HG03460 (cell line): ENCODE results near the gene XPR1.

Source experiments
- ATAC-seq: cut with Tn5 transposase; IDR thresholded peaks from one replicate; pipeline ENCODE4 v1.9.1; 2021; ENCODE audit not compliant: unreplicated experiment

The XPR1 gene

DNA sequence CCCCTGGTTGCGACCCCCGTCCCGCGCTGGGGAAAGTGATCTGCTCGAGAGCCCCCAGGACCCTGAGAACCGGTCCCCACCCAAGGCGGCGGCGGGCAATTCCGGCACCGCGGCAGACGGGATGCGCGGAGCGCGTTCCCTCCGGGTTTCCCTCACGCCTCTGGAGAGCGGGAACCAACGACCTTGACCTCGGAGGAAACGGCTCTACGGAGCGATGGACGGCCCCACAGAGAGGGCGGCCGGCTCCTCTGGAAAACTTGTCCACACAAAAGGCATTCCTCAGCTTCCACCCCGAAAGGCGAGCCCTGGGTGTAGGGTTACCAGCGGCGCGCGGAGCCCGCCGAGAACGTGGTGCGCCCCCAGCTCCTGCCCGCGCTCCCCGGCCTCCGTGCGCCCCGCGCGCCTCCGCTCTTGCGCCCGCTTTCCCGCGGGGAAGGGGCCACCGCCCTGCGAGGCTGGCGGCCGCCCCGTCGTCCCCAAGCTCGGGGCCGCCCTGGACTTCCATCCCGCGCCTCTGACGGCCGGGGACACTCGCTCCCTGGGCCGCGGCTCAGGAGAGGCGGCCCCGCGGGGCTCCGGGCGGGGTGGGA, 280.5 kb downstream of the XPR1 start:
- no peak for ATAC-seq

DNA sequence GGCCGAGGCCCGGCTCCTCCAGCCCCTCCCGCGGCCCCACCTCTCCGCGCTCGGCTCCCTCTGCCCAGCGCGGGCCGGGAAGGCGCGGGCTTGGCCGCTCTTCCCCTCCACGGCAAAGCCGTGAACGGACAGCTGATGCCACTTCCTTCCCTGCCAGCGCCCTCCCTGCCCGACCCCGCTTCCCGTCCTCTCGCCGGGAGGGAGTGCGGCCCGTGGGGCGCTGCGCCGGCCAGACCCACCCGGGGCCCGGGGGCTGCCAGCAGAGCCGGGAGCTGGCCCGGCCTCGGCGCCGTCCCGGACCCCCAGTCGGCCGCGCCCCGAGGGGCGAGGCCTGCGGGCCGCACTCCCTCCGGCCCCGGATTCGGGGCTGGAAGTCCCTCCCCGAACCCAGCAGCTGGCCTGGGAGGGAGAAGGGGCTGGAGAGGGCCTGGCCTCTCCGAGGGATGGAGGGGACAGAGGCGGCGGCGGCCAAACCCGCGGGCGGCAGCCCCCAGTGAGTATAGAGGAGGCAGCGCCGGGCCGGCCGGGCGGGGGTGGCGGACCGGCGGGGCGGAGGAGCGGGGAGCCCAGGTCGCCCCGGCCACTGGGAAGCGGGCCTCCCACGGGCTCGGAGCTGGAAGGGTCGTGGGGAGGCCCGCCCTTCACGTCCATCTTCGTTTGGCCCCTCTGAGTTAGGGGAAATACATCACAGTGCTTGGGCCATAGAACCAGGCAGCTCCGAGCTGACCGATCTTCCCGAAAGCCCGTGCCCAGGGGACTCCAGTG, 281.2 kb downstream of the XPR1 start, which contains the start of gene KIAA1614:
TSS of gene KIAA1614 (plus strand) at position 97 of the 765 bp plus-strand sequence. CDS start at position 444, 347 bp downstream.
- no peak for ATAC-seq

DNA sequence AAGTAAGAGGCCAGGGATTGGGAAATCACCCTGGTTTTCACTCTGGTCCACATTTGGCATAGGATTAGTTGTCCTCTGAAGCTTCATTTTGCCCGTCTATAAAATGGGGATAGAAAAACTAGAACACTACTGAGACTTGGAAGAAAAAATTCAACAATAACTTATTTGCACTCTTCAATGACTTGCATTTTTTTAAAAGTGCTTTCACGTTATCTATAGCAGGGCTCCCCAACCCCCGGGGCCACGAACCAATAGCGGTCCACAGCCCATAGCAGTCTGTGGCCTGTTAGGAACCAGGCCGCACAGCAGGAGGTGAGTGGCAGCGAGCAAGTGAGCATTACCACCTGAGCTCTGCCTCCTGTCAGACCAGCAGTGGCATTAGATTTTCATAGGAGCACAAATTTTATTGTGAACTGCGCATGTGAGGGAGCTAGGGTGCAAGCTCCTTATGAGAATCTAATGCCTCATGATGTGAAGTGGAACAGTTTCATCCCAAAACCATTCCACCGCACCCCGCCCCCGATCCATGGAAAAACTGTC, 283.7 kb downstream of the XPR1 start:
- no peak for ATAC-seq

DNA sequence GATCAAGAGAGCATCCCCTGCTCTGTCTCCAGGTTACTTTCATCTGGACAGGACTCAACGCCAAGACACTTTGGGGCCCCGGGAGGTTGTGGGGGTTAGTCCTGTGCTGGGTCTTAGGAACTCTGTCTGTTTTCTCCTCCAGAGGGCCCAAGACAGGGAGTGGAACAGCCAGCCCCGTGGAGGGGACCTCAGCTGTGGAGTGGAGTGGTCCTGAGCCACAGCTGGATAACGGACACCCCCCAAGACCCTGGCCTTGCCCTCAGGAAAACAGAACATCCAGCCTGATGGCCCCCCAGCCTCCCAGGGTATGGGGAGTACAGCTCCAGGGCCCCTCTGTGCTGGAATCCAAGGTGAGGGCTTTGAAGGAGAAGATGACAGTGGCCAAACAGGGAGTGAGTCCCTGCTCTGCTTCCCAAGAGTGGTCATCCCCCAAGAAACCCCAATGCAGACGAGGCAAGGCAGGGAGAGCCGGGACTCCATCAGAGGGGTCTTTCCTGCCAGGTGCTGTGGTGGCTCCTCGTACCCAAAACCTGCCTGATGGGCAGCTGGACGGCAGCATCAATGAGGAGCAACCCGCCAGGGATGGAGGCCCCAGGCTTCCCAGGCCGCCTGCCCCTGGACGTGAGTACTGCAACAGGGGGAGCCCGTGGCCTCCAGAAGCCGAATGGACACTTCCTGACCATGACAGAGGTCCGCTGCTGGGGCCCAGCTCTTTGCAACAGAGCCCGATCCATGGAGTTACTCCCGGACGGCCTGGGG, 284.4 kb downstream of the XPR1 start:
- no peak for ATAC-seq

DNA sequence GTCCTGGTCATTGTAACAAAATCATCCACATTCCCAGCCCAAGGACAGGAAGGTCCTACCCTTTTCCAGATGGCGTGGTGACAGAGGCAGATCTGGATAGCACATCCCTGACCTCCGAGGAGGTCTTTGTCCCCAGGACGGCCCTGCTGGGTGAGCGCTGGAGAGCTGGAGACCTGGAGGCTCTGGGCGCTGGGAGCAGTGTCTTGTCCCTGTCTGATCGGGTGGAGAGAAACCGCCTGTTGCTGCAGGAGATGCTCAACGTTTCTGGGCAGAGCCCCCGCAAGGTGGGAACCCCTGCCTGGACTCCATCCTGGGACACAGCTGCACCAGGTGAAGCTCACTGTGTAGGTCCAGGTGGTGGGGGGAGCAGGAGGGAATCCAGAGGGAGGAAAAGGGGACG, 284.9 kb downstream of the XPR1 start:
- no peak for ATAC-seq

DNA sequence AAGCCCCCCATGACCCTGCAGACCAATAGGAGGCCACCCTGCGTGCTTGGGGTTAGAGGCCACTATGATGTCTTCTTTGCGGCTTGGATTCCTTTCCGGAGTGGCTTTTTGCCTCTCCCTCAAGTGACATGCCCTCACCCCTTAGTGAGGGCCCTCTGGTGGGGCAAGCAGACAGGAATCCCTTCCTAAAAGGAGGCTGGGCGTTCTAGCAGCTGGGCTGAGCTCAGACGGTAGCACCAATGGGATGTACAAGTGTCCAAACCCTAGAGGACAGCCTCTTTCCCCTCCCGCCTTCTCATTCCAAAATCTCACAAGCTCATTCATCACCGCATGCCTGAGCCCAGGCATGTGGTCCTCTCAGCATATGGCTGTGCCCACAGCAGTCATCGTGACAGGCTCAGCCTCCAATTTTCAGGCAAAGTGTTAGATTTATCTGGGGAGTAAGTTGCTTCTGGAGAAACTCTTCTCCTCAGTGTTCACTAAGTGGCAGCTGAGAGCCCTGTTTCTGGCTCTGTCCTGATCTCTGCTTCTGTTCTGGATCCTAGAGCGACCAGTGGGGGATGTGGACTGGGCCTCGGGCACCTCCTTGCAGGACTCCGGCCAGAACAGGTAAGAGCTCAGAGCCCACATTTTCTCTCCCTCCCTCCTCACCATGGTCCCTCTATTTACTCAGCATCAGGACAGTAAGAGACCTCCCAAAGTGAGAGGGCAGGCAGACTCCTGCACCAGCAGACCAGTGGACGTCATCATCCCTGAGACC, 285.7 kb downstream of the XPR1 start:
- no peak for ATAC-seq

DNA sequence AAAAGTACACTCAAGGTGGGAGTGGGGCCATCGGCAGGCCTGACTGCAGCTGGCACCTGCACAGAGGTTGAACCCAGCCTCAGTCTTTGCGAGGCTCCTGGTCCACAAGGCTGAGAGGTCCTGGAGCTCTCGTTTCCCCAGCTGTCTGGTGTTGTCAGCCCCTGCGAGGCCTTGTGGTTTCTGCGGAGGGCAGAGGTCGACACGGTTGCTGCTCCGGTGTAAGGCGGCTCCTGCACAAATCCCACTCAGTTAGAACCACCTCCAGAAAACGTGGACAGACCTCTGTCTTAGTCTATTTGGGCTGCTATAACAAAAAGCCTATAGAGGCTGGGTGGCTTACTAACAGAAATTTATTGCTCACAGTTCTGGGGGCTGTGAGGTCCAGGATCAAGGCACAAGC, 286.7 kb downstream of the XPR1 start:
- ATAC-seq = no peak

DNA sequence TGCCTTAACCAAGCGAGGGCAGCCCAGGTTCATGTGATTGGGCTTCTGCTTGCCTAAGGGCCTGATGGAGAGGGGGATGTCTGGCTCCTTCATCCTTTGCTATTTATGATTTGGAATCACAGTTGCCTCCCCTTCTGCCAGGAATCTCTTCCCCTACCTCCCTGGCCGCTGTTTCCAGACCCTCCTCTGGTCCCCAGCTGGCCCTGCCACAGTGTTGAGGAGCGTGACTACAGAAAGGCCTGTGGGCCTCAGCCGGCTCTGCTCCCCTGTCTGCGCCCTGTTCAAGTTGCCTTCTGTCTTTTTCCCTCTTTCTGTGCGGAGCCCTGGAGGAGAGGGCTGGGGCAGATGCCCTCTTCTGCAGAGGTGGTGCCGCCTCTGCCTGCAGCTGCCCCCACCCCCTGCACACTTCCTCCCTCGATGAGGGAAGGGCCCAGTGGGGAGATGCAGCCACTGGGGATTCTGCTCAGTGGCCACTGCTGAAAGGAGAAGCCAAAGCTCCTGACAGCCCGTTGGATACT, 287.4 kb downstream of the XPR1 start:
- no peak for ATAC-seq

DNA sequence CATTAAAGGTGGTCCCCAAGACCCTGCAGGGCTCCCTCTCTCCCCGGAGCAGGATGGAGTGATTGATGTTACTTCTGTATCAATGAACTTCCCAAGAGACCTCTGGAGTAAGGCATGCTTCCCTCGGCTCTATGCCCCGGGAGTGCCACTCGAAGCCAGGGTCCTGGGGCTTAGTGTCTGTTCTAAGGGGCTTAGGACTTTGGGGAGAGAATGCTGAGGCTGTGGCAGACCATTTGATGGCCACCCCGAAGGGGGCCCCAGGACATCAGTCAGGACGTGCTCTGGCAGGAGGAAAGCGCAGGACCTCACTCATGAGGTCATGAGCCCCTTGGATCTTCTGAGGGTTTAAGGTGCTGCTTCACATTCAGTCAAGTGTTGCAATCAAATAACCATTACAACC, 288.4 kb downstream of the XPR1 start:
- no peak for ATAC-seq

DNA sequence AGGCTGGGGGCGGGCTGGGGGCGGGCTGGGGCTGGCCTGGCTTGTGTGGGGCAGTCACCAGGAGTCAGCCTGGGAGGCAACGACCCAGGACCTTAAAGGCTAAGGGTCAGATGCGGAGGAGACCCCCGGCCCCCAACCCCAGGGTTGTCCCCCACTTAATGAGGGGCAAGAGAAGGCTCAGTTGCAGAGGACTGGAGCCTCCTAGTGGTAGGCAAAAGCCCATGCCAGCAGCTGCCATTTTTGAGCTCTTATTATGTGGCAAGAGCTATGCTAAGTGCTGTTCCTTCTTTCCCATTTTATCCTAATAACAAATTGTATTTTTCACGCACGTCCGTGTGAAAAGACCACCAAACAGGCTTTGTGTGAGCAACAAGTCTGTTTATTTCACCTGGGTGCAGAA, 288.9 kb downstream of the XPR1 start:
- no peak for ATAC-seq

DNA sequence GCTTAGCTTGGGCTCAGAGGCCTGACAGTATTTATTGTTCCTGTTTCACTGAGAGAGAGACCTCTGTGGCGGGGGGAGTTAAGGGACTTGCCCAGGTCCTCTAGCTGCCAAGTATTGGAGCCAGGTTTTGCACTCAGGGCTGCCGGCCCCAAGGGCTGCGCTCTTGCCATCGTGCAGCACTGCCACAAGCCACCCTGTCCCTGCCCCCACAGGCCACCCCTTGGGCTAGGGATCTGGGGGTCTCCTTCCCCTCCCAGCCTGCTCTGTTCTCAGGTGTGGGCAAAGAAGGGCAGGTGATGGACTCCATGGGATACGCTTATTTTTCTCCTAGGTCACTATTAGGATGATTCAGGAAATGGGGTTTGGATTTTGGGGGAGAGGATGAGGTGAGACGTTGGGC, 289.6 kb downstream of the XPR1 start:
- ATAC-seq = no peak

DNA sequence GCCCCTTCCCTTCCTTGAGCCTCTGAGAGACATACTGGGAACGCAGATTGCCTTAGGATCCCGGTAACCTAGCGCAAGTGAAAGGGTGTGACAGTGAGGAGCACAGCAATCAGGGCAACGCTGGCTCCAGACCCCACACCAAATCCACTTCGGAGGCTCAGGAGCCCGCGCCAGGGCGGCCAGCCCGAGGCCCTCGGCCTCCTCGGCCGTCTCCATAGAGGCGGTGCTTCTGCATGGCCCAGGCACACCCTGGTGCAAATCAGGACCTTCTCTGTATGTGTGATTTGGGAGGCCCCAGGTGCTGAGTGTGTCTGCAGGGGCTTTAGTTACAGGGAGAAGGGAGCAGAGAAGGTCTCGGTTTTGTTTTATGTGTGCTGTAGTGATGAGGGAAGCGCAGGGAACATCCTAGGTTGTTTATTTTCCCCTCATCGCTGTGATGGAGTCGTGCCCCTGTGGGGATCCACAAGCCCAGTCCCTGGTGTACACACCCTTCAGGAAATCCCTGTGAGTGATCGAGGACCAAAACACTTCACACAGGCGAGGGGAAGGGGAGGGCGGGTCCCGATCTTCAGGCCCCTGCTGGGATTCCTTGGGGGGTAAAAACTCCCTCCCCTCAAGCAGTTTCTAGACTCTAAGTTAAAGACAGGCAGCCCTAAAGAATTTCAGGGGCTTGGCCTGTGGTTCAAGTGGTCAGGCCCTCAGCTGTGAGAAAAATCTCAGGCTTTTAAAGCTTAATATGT, 290.2 kb downstream of the XPR1 start:
- ATAC-seq = no peak

DNA sequence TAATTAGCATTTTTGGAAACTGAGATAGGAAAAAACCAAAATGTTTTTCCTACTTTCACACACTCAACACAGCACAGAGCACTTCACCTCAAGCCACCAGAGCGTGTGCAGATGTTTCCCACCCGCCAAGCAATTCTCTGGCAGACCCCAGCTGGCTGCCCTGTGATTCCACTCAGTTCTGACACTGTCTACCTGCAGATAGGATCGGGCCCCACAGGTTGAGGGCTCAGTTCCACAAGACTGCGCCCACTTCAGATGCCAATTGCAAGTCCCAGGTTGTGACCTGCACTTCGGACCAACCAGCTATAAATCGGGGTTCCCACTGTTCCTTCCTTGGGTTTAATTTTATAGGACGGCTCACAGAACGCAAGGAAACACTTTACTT, 290.8 kb downstream of the XPR1 start:
- no peak for ATAC-seq

DNA sequence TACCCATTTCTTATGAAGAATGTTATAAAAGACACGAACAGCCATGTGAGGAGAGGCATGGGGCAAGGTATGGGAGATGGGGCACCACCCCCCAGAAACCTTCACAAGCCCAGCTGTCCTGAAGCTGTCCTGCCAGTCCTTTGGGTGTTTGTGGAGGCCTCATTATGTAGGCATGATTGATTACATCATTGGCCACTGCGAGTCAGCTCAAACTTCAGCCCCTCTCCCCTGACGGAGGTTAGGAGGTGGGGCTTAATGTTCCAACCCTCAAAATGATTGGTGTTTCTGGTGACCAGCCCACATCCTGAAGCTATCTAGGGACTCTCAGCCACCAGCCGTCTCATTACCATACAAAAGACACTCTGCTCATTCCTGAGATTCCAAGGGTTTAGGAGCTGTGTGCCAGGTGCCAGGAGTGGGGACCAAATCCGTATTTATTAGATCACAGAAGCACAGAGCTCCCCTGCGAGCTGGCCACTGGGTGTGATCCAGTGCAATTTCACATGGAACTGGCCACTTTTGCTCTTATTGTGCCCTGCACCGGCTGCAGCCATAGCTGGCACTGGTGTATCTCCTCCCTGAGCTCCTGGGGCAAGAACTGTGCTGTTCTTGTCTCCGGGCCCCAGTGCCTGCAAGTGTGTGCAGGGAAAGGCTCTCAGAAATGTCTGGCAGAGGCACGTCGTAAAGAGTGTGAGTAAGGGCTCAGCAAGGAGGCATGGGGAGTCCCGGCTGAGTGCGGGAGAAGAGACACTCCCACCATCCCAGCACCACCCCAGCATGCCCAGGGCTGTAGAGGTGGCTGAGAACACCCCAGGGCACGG, 291.4 kb downstream of the XPR1 start:
- no peak for ATAC-seq

DNA sequence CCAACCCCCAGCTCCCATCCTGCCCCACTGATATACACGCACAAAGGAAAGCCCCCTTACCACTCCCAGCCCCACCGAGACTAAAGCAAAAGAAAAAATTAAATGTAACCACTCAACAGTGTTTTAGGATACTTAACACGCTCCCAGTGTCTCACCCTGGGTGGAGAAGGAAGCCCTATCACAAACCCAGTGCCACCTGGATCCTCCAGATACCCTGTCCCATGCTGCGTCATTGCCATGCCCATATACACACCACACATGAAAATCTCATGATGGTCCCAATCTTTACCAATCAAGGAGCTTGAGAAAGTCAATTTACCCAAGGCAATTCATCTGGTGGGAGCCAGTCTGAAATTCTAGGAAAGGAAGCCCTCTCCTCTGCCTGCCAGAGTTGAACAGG, 292.1 kb downstream of the XPR1 start:
- ATAC-seq = no peak

DNA sequence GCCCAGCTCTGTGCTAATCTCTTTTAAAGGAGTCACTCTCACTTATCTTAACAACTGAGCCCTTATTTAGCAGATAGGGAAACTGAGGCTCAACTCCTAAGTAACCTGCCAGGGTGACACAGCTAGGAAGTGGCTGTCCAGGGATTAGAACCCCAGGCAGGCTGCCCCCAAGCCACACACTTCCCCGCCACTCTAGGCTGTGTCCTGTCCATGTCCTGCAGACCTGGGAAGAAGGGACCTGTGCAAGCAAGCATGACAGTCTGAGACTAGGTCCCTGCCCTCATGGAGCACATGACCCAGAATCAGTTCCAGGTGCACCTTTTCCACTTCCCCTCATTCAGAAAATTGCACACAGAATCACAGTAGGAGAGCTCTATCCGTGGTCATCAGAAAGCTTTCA, 293.1 kb downstream of the XPR1 start:
- ATAC-seq = no peak

DNA sequence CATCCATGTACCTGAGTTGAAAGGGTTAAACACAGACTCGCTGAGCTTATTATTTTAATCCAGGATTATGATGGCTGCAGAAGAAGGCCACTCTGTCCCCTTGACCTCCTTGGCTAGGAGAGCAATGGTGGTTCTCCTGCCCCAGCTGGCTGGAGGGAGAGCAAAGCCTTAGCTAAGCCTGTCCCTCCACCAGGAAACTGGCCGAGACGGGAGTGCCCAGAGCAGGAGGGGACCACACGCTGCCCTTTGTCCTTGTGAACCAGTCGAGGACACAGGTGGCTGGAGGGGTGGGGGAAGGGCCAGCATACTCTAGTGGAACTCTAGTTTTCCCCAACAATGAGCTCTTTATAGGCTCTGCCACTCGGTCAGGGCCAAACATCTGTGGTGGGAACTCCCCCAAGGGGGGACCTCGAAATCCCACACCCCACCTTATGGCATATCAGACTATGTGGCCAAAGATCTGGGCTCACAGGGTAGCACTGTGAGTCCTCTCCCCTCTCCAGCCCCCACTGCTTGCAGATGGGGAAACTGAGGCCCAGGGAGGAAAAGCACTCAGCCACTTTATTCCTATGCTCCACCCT, 293.7 kb downstream of the XPR1 start:
- no peak for ATAC-seq

DNA sequence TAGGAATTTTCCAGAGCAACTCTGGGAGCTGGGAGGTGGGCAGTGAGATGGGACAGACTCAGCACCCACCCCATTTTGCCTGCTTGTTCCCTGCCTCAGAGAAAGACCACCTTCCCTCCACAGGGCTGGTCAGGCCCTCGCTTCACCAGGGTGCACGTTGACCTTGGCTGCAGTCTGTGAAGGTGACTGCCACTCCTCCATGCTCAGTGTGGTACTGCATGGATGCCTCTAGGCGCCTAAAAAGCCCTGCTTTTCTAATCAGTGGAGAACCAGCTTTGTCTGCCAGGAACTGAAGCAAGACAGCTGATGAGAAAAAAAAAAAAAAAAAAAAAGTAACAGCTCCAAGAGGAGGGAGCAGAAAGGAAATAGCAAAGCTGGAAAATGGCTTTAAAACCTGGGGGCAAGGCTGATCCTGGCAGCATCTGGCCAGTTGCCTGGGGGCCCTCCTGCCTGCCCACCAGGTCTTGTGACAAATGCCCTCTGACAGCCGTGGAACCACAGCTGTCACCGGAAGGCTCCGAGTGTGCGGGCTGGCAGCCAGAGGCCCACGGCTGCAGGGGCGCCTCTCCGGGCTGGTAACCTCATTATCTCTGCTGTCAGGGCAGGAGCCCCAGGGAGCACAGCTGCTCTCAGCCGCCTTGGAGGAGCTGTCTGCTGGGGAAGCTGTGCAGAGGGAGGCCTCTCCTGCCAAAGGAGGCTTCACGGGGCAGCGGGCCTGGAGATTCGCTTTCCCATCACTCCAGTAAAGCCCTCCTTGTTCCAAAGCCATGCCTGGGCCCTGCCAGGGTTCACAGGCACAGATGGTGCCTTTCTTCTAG, 294.6 kb downstream of the XPR1 start:
- peak; percentile 46 for ATAC-seq
